ENCODE measurements around the gene FIGN. TPM values are rescaled to one million over a fixed set of nuclear protein-coding genes. Genes with fewer than 3 reads are reported as not detected.

FIGN gene
- total and polyA plus RNA-seq, 2 of the 8 experiments (the other 6 are each of a cell fraction or from before 2014, with no cell fraction given), result 5.0 to 22.8 TPM

DNA sequence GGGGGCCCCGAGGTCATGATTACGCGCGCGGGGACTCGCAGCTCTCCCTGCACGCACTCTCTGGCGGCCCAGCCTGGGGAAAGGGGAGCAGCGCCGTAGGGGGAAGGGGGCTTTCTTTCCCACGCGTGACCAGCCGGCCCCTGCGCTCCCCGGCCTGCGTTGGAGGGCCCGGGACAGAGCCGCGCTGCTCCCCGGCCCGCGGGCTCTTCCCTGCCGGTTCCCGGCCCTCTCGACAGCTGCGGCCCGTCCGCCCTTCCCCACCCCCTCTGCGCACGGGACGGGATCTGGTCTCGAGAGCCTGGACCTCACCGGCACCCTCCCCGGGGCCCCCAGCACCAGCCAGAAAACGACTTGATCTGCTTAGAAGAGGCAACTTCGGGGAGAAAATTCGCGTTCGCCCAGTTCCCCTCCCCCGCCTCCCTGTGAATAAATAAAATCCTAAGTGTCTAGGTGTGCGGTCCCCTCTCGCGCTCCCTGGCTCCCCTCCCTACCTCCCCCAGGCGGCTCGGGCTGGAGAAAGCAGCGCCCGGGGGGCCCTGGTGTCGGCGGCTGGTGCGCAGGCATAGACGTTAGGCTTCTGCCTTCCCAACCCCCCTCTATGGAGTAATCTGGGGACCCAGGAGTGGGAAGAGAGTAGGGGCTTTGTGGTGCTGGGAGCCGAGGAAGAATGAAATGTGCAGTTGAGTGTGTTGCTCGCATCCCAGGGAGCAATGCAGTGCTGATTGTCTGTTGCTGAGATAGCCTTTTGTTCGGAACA, 803 bp upstream of the FIGN start (continued):
- TF ChIP-seq ASH2L (IDR thresholded peaks at IDR 0.05; ENCODE audit: low read length) (peak; percentile 88), POLR2AphosphoS5 (IDR thresholded peaks at IDR 0.05; ENCODE audit: low read depth, low read length) (no peak; the same call in 1 of the 2 replicates), BACH1 (IDR thresholded peaks at IDR 0.05; ENCODE audit: low read length) (peak; percentile 12; the same call in 1 of the 2 replicates), TAF1 (IDR thresholded peaks at IDR 0.05; ENCODE audit: low read depth, low read length) (peak; percentile 63; the same call in 1 of the 2 replicates), CHD2 (IDR thresholded peaks at IDR 0.05; ENCODE audit: low read length) (0 out of 2 replicates have a peak, but pooled peaks have one; percentile 21), ZNF274 (IDR thresholded peaks at IDR 0.05; ENCODE audit: borderline replicate concordance, extremely low read depth, low read length) (no peak), RBBP5 (IDR thresholded peaks at IDR 0.05; ENCODE audit: borderline replicate concordance, low read depth, low read length) (peak; percentile 97), SP2 (IDR thresholded peaks at IDR 0.05; ENCODE audit: low read length) (no peak), CTBP2 (IDR thresholded peaks at IDR 0.05; ENCODE audit: borderline replicate concordance, insufficient read depth, insufficient read length, low read length) (peak; percentile 26), PHF8 (conservative IDR thresholded peaks at IDR 0.05; ENCODE audit: low read depth, low read length) (peak; percentile 68), TAF7 (optimal IDR thresholded peaks at IDR 0.05; ENCODE audit: borderline replicate concordance, low read depth, low read length) (no peak), RXRA (IDR thresholded peaks at IDR 0.05; ENCODE audit: insufficient read depth, low read depth, low read length) (no peak), RNF2 (IDR thresholded peaks at IDR 0.05; ENCODE audit: borderline replicate concordance, low read depth, low read length, missing control alignments, poor library complexity, severe bottlenecking) (no peak), KDM1A (IDR thresholded peaks at IDR 0.05; ENCODE audit: borderline replicate concordance, low read length) (no peak), HDAC2 (IDR thresholded peaks at IDR 0.05; ENCODE audit: borderline replicate concordance in 1 of 2, low read depth in 2 of 2, low read length in 2 of 2) (peak in 1 of 2 experiments; percentile 30; a peak in 1 of 4 replicates)
- TF ChIP-seq, protein P1, sequence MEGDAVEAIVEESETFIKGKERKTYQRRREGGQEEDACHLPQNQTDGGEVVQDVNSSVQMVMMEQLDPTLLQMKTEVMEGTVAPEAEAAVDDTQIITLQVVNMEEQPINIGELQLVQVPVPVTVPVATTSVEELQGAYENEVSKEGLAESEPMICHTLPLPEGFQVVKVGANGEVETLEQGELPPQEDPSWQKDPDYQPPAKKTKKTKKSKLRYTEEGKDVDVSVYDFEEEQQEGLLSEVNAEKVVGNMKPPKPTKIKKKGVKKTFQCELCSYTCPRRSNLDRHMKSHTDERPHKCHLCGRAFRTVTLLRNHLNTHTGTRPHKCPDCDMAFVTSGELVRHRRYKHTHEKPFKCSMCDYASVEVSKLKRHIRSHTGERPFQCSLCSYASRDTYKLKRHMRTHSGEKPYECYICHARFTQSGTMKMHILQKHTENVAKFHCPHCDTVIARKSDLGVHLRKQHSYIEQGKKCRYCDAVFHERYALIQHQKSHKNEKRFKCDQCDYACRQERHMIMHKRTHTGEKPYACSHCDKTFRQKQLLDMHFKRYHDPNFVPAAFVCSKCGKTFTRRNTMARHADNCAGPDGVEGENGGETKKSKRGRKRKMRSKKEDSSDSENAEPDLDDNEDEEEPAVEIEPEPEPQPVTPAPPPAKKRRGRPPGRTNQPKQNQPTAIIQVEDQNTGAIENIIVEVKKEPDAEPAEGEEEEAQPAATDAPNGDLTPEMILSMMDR (IDR thresholded peaks at IDR 0.05; ENCODE audit: control extremely low read depth in 1 of 3, insufficient read depth in 1 of 3, low read depth in 1 of 3, low read length in 3 of 3), result peak in 2 of 3 experiments; percentile 1 to 19; a peak in 3 of 4 replicates
- TF ChIP-seq, protein P2, sequence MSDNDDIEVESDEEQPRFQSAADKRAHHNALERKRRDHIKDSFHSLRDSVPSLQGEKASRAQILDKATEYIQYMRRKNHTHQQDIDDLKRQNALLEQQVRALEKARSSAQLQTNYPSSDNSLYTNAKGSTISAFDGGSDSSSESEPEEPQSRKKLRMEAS (IDR thresholded peaks at IDR 0.05), result no peak

Measured in H1 (cell line).